HEK293 (cell line): Measurements from ENCODE around the gene ZNF787.

Source experiments
- CTCF ChIA-PET: fragments of 350-600 bp; formaldehyde crosslinking; extraction: SDS; loops from one replicate; lab custom pipeline; 2021; ENCODE audit warnings: antibody characterized with exemption; lab: Yijun Ruan, JAX
- POLR2A ChIA-PET: fragments of 300-600 bp; formaldehyde crosslinking; extraction: SDS; loops from one replicate; lab custom pipeline; 2020; ENCODE audit warnings: antibody characterized with exemption, inconsistent platforms; lab: Yijun Ruan, JAX
- H3K27ac ChIP-seq: fragments of 200-500 bp; sonication (Bioruptor generic); 2 replicates; pipeline ENCODE4 v1.5.1; 2014; ENCODE audit warnings: low read depth, low read length, control low read depth, inconsistent platforms; ENCODE audit errors: extremely low read depth
- H3K36me3 ChIP-seq, 2 experiments: fragments of 200-500 bp in 1 of 2; sonication (Bioruptor generic) in 1 of 2; 1 replicate in 1 of 2; 2 replicates in 1 of 2; pipeline ENCODE4 v1.5.1; 2014 to 2017; ENCODE audit warnings: inconsistent platforms in 2 of 2, low read length in 2 of 2; ENCODE audit not compliant: control insufficient read depth in 2 of 2, insufficient read depth in 1 of 2
- H3K4me1 ChIP-seq: fragments of 200-500 bp; sonication (Bioruptor generic); 2 replicates; pipeline ENCODE4 v1.5.1; 2014; ENCODE audit warnings: mild to moderate bottlenecking, low read length, inconsistent platforms; ENCODE audit not compliant: control insufficient read depth, insufficient read depth
- H3K4me3 ChIP-seq: 2 replicates; pipeline ENCODE4 v1.5.1; 2011; ENCODE audit warnings: low read depth, mild to moderate bottlenecking, control low read depth, low read length, moderate library complexity
- H3K9me3 ChIP-seq: fragments of 200-500 bp; sonication (Bioruptor generic); 2 replicates; pipeline ENCODE4 v1.5.1; 2014; ENCODE audit warnings: low read depth, low read length, inconsistent platforms; ENCODE audit not compliant: control insufficient read depth, insufficient read depth
- FEZF1 ChIP-seq: fragments of 450-650 bp; formaldehyde crosslinking; IDR thresholded peaks from 2 replicates; pipeline ENCODE4 v1.5.1; 2016; ENCODE audit warnings: missing biosample characterization, missing genetic modification characterization
- HOXC10 ChIP-seq: sonication (generic); formaldehyde crosslinking; IDR thresholded peaks from 2 replicates; pipeline ENCODE4 v1.8.1; 2023; ENCODE audit warnings: mild to moderate bottlenecking, missing genetic modification reagents
- KLF10 ChIP-seq: fragments of 450-650 bp; IDR thresholded peaks from 2 replicates; pipeline ENCODE4 v1.5.1; 2018; ENCODE audit warnings: missing biosample characterization, mild to moderate bottlenecking, missing genetic modification characterization
- KLF16 ChIP-seq: fragments of 450-650 bp; formaldehyde crosslinking; IDR thresholded peaks from 2 replicates; pipeline ENCODE4 v1.5.1; 2017; ENCODE audit warnings: missing biosample characterization, missing genetic modification characterization
- KLF17 ChIP-seq: fragments of 450-650 bp; formaldehyde crosslinking; IDR thresholded peaks from 2 replicates; pipeline ENCODE4 v1.5.1; 2016; ENCODE audit warnings: missing biosample characterization, missing genetic modification characterization
- MEIS1 ChIP-seq: sonication (generic); formaldehyde crosslinking; IDR thresholded peaks from 2 replicates; pipeline ENCODE4 v1.8.1; 2022; ENCODE audit warnings: missing genetic modification reagents, mild to moderate bottlenecking, borderline replicate concordance
- MZF1 ChIP-seq: fragments of 450-650 bp; formaldehyde crosslinking; IDR thresholded peaks from 2 replicates; pipeline ENCODE4 v1.5.1; 2017; ENCODE audit warnings: missing biosample characterization, missing genetic modification characterization, borderline replicate concordance
- PRDM2 ChIP-seq: fragments of 450-650 bp; formaldehyde crosslinking; IDR thresholded peaks from 2 replicates; pipeline ENCODE4 v1.5.1; 2016; ENCODE audit warnings: missing biosample characterization, missing genetic modification characterization, borderline replicate concordance
- ZBTB10 ChIP-seq: fragments of 450-650 bp; formaldehyde crosslinking; IDR thresholded peaks from 2 replicates; pipeline ENCODE4 v1.5.1; 2016; ENCODE audit warnings: missing biosample characterization, missing genetic modification characterization
- ZBTB7A ChIP-seq: fragments of 450-650 bp; formaldehyde crosslinking; IDR thresholded peaks from 2 replicates; pipeline ENCODE4 v1.5.1; 2016; ENCODE audit warnings: low read depth, missing biosample characterization, missing genetic modification characterization
- ZNF132 ChIP-seq: fragments of 450-650 bp; formaldehyde crosslinking; IDR thresholded peaks from 2 replicates; pipeline ENCODE4 v1.5.1; 2017; ENCODE audit warnings: missing biosample characterization, missing genetic modification characterization, borderline replicate concordance
- ZNF155 ChIP-seq: fragments of 450-650 bp; formaldehyde crosslinking; IDR thresholded peaks from 2 replicates; pipeline ENCODE4 v1.5.1; 2016; ENCODE audit warnings: missing biosample characterization, missing genetic modification characterization
- ZNF223 ChIP-seq: fragments of 450-650 bp; formaldehyde crosslinking; IDR thresholded peaks from 2 replicates; pipeline ENCODE4 v1.5.1; 2016; ENCODE audit warnings: missing biosample characterization, missing genetic modification characterization
- ZNF248 ChIP-seq: fragments of 450-650 bp; formaldehyde crosslinking; IDR thresholded peaks from 2 replicates; pipeline ENCODE4 v1.5.1; 2017; ENCODE audit warnings: missing biosample characterization, missing genetic modification characterization
- ZNF335 ChIP-seq: fragments of 450-650 bp; formaldehyde crosslinking; conservative IDR thresholded peaks from 2 replicates; pipeline ENCODE4 v1.5.1; 2016; ENCODE audit warnings: missing biosample characterization, missing genetic modification characterization
- ZNF449 ChIP-seq: fragments of 450-650 bp; formaldehyde crosslinking; IDR thresholded peaks from 2 replicates; pipeline ENCODE4 v1.5.1; 2017; ENCODE audit warnings: missing biosample characterization, mild to moderate bottlenecking, missing genetic modification characterization, moderate library complexity
- ZNF521 ChIP-seq: fragments of 450-650 bp; formaldehyde crosslinking; IDR thresholded peaks from 2 replicates; pipeline ENCODE4 v1.5.1; 2017; ENCODE audit warnings: missing biosample characterization, mild to moderate bottlenecking, missing genetic modification characterization
- ZNF549 ChIP-seq: fragments of 450-650 bp; IDR thresholded peaks from 2 replicates; pipeline ENCODE4 v1.5.1; 2018; ENCODE audit warnings: missing biosample characterization, missing genetic modification characterization, mild to moderate bottlenecking, inconsistent platforms, moderate library complexity
- ZNF580 ChIP-seq: fragments of 450-650 bp; formaldehyde crosslinking; IDR thresholded peaks from 2 replicates; pipeline ENCODE4 v1.5.1; 2016; ENCODE audit warnings: missing biosample characterization, missing genetic modification characterization
- ZNF596 ChIP-seq: fragments of 450-650 bp; IDR thresholded peaks from 2 replicates; pipeline ENCODE4 v1.5.0; 2018; ENCODE audit warnings: missing biosample characterization, mild to moderate bottlenecking, missing genetic modification characterization, moderate library complexity

The ZNF787 gene

GRCh38 chr19:56145698-56146097 is 24.6 kb upstream of the ZNF787 start (continued):
- no peak for TF ChIP-seq ZNF449
- no peak for TF ChIP-seq ZNF248 (tag by site-specific recombination)
- no peak for TF ChIP-seq MZF1
- TF ChIP-seq ZBTB7A (tag by site-specific recombination), result no peak
- TF ChIP-seq KLF17 (tag by site-specific recombination), result no peak
- TF ChIP-seq KLF10 (tag by site-specific recombination), result no peak
- no peak for TF ChIP-seq ZNF155

- Histone ChIP-seq H3K4me1 (peaks cover 10% of the 10 kb centered on the region), H3K36me3 (peaks cover 7 to 43% of the 10 kb centered on the region in 2 experiments; a peak in 2 of 3 replicates), H3K27ac (no peak overlapping the region), H3K9me3 (no peaks in the 10 kb centered on the region), H3K4me3 (no peak overlapping the region)
- TF ChIP-seq ZNF335, result no peak
- TF ChIP-seq ZNF521 (tag by site-specific recombination), result no peak
- TF ChIP-seq HOXC10 (CRISPR knock-in tag), result no peak
- no peak for TF ChIP-seq ZNF596 (tag by site-specific recombination)
- TF ChIP-seq ZNF549 (tag by site-specific recombination), result no peak
- TF ChIP-seq ZNF223, result no peak
- TF ChIP-seq ZBTB10, result no peak
- TF ChIP-seq PRDM2 (tag by site-specific recombination), result no peak
- TF ChIP-seq FEZF1, result no peak
- no peak for TF ChIP-seq ZNF132 (tag by site-specific recombination)
- TF ChIP-seq MEIS1, result no peak
- TF ChIP-seq ZNF580, result no peak
- no peak for TF ChIP-seq KLF16 (tag by site-specific recombination)
- ChIA-PET CTCF (interaction anchor here (0.6 to 2.2 kb wide), 2 partner anchors 10 to 196 kb away, joined by 3 to 7 read pairs; no protein-coding TSS in a partner anchor), POLR2A (interaction anchor here (1.1 kb wide), 1 partner anchor 10 kb away, joined by 4 read pairs; no protein-coding TSS in a partner anchor)
Measured at GRCh38 chr19:56144831-56145230, 23.7 kb upstream of the ZNF787 start.
